NOMO-1 (cell line): ENCODE results near the gene HOXA3.

Source experiments
- DNase-seq, 2 experiments: peaks; one replicate each; lab custom pipeline; 2025; ENCODE audit not compliant: unreplicated experiment in 2 of 2; lab: John Stamatoyannopoulos, UW

HOXA3 gene

GRCh38 chr7:27179503-27180430, 27.4 kb upstream of the HOXA3 start:
- peak; percentile 63 to 68 for DNase-seq

GRCh38 chr7:27179030-27179429, 26.6 kb upstream of the HOXA3 start:
- DNase-seq = no peak

- no peak for DNase-seq
These were observed 26.0 kb upstream of the HOXA3 start for GRCh38 chr7:27178366-27178765.

GRCh38 chr7:27177795-27178320, 25.5 kb upstream of the HOXA3 start:
- no peak for DNase-seq

GRCh38 chr7:27176962-27177794, 24.8 kb upstream of the HOXA3 start:
- DNase-seq = no peak

- no peak for DNase-seq
These were observed 24.1 kb upstream of the HOXA3 start for GRCh38 chr7:27176524-27176845.

- no peak for DNase-seq
These were observed 23.5 kb upstream of the HOXA3 start for GRCh38 chr7:27175626-27176523.

- DNase-seq = peak; percentile 52 to 54
These were observed 22.7 kb upstream of the HOXA3 start for GRCh38 chr7:27174874-27175625.

- DNase-seq = peak; percentile 59 to 77
These were observed 21.8 kb upstream of the HOXA3 start, which contains the start of gene HOXA10 for GRCh38 chr7:27173956-27174873. TSS of gene HOXA10 (minus strand) at chr7:27174320. CDS start at chr7:27174306, 14 bp downstream.

GRCh38 chr7:27173511-27173955, 21.1 kb upstream of the HOXA3 start:
- DNase-seq = peak in 1 of 2 experiments; percentile 31

- DNase-seq = no peak
These were observed 20.6 kb upstream of the HOXA3 start for GRCh38 chr7:27172823-27173510.

GRCh38 chr7:27172315-27172774, 20.0 kb upstream of the HOXA3 start:
- DNase-seq = no peak

GRCh38 chr7:27171637-27172314, 19.4 kb upstream of the HOXA3 start:
- no peak for DNase-seq

GRCh38 chr7:27171325-27171636, 18.9 kb upstream of the HOXA3 start:
- DNase-seq = peak in 1 of 2 experiments; percentile 28

- DNase-seq = no peak
These were observed 18.3 kb upstream of the HOXA3 start for GRCh38 chr7:27170426-27171324.

- peak; percentile 53 to 55 for DNase-seq
These were observed 17.5 kb upstream of the HOXA3 start for GRCh38 chr7:27169658-27170425.
